GM18520 (cell line): ENCODE data around the gene LILRB3.
"Not testable (repeated sequence)": the region's sequence is repeated elsewhere in the genome, so short reads cannot be mapped to it uniquely, and the experiment has no call there.

Source experiments
- ATAC-seq: cut with Tn5 transposase; IDR thresholded peaks from one replicate; pipeline ENCODE4 v1.9.1; 2021; ENCODE audit not compliant: unreplicated experiment

LILRB3 gene

DNA sequence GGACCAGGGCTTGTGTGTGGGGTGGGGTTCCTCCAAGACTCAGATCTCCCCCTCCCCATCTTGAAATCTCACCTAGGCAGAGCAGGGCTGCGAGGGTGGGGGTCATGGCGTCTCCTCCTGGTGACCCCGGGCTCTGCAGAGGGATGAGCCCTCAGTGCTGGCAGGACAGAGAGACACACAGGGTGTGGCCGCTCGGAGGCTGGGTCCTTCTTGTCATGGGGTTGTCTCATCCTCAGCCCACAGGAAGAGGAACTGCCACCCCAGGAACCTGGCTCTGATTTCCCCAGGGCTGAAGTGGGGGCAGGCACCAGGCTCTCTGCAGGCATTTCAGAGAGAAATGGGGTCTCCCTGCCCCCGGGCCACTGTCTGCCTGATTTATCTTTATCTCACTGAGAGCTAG, 19.8 kb upstream of the LILRB3 start, which contains the start of gene LILRA6:
TSS of gene LILRA6 (minus strand) at position 145 of the 400 bp plus-strand sequence.
- not testable (repeated sequence) for ATAC-seq

DNA sequence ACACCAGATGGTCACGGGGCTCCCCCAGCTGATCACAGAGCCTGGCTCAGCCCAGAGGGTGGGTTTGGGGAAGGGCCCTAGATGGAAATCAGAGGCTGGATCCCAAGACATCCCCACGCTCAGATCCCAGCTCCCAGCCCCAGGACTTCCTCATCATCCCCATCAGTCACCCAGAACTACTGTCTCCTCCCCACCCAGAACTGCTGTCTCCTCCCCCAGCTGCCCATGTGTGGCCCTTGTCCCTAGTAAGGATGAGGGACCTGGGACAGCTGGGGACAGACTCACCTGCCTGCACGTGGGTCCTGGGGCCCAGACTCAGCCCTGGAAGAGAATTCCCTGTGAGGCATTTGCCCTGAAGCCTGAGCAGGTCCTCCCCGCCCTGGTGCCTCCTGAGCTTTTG, 19.4 kb upstream of the LILRB3 start:
- ATAC-seq = not testable (repeated sequence)

DNA sequence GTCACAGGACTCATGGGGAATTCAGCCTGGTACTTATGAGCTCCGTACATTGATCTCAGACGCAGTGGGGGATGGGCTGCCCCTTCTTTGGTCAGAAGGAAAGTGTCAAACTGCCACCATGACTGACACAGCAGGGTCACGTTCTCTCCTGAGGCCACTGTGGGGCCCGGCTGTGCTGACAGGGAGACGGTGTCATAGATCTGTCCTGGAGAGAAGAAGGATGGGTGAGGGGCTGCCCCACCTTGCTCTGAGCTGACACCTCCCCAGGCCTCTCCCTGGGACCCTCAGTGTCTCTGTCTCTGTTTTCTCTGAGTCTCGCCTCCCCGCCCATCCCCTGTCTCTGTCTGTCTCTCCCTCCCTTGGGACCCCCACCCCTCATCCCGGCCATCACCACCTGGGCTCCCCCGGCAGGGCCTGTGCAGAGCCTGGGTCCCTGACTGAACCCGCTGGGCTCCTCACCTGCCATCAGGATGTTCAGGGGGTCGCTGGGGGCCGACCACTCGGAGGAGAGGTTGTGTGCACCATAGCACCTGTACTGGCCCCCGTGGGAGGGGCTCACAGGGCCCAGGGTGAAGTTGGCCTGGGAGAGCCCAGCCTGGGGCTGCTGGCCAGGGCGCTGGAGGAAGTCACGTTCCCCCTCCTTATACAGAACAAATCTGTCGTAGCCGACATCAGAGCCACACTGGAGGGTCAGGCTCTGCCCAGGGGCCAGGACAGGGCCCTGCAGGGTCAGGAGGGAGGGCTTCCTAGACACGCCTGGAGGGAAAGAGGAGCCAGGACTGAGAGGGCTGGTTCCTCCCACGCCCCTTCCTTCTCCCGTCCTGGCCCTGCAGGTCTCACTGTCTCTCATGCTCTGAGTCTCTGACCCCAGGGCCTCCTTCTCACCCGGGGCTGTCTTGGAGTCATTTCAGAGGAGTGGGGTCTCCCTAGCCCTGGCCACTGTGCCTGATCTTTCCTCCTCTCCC, 17.8 kb upstream of the LILRB3 start:
- not testable (repeated sequence) for ATAC-seq

DNA sequence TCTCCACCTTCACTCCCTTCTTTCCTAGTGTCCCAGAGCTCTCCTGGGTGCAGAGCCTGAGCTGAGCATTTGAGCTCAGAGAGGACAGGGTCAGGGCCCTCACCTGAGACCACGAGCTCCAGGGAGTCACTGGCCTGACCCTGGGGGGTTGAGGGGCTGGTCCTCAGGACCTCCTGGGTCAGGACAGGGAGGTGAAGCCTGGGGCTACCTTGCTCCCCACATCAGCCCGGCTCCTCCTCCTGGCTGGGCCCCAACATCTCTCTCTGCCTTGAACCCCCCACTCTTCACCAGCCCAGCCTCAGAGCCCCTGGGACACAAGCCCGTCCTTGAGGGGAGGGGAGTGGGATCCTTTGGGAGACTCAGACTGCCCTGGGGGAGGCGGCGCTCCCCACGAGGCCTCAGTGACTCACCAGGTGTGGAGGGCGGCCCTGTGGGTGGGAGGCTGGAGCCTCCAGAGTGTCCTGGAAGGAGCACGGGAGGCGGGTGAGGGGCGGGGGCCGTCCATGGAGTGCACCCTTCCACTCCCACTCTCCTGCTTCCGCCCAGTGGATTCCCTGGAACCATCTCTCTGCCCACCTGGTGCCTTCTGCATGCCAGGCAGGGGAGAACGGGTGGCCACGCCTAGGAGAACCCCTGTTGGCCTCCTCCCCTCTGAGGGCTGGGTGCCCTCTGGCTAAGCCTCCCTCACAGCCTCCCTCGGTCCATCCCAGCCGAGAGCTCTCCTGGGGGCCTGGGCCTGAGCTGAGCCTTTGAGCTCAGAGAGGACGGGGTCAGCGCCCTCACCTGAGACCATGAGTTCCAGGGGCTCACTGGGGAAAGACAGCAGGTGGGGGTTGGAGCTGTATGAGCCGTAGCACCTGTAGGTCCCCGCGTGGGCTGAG, 16.9 kb upstream of the LILRB3 start:
- not testable (repeated sequence) for ATAC-seq

DNA sequence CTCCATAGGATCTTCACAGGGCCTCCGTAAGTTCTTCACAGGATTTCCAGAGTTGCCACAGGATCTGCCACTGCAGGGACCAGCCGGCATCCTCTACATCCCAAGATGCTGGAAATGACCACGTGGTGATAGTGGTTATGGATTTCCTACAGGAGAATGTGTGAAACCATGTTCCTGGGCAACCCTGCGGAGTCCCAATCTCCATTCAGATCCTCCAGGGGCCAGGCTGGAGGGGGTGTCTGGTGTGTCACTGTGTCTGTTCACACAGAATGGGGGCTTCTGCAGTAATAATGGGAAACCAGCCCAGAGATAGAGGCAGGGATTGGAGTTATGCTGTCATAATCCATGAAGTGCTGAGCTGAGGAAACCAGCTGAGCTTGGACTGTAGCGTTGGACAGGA, 11.1 kb upstream of the LILRB3 start:
- no peak for ATAC-seq

DNA sequence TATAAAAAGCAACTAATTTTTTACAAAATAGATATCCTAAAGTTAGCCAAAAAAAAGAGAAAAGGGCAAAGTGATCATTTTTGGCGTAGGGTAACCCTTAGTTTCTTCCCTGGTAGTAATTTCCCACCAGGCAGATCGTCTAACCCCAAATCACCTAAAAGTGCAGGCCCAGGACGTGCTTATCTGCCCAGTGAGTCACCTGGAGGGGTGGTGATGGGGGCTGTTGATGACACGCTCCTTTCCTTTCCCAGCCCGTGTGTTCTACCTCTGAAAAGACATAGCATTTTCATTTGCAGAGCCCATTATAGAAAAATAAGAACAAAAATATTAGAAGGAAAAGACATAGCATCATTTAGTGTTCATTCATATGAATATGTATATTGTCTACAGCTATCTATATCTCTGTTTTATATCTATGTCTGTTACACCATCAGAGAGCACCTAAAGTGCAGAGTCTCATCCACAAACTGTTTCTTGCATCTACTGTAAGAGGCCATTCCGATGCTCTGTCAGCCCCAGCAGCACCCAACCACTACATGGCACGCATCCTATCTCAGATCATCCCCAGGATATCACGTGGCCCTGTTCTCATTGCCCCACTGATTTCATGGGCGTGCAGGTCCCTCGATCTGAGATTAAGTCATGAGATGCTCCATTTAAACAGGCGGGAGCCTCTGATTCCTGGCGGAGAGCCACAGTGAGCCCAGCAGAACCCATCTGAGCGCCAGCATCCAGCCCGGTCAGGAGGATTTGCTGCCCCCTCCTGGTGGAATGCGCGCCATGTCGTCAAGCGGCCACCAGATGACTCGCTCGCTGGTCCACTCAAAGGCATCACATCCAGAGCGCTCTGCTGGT, 8.5 kb upstream of the LILRB3 start:
- no peak for ATAC-seq

DNA sequence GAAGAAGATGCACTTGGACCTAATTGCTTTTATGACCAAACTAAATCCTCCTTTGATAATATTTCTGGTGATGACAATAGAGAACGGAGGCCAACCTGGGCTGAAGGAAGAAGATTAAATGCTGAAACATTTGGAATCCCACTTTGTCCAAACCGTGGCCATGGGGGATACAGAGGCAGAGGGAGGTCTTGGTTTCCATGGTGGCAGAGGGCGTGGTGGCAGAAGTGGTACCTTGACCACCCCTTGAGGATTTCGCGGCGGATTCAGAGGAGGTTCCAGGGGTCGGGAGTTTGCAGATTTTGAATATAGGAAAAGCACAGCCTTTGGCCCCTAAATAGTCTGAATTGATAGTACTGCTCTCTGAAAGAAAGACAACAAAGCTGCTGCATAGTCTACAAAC, 7.2 kb upstream of the LILRB3 start:
- no peak for ATAC-seq

DNA sequence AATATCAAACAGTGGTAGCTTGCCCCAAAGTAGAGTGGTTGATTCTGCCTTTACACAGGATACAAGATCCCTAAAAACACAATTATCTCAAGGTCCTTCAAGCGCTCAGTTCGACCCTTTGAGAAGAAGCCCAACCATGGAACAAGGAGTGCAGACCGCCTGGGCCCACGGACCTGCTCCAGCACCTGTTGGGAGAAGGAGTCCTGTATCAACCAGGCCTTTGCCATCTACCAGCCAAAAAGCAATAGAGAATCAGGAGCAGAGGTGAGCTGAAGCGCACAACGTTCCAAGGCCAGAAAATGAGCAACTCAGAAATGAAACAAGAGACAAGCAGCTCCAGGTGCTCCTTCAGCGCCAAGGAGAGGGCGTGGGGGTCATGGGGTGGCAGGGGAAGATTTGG, 6.3 kb upstream of the LILRB3 start:
- no peak for ATAC-seq

DNA sequence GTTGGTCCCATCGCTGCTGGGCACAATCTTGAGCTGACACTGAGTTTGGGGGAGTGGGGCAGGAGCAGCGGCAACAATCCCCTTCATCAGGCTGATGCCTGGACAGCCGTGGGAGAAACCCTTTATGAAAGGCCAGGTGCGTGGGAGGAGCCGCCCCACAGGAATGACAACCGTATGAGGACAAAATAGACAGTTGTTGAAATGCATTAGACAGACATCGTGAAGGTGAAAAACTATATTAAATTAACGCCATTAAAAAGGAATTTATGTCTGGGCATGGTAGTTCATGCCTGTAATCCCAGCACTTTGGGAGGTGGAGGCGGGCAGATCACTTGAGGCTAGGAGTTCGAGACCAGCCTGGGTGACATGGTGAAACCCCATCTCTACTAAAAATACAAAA, 1.8 kb upstream of the LILRB3 start:
- not testable (repeated sequence) for ATAC-seq

DNA sequence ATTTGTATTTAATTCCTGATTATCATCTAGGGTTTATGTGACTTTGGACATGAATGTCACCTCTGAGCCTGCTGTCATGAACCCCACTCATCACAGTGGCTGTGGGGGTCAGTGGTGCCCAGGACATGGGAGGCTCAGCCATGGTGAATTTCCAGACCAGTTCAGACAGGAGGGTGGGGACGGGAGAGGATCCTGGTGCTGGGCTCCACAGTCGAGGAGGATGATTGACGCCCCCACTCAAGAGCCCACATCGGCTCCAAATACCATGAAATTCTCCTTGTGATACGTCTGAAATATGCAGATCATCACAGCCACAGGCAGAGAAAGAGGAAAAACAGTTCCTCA, 1.1 kb upstream of the LILRB3 start:
- ATAC-seq = not testable (repeated sequence)

DNA sequence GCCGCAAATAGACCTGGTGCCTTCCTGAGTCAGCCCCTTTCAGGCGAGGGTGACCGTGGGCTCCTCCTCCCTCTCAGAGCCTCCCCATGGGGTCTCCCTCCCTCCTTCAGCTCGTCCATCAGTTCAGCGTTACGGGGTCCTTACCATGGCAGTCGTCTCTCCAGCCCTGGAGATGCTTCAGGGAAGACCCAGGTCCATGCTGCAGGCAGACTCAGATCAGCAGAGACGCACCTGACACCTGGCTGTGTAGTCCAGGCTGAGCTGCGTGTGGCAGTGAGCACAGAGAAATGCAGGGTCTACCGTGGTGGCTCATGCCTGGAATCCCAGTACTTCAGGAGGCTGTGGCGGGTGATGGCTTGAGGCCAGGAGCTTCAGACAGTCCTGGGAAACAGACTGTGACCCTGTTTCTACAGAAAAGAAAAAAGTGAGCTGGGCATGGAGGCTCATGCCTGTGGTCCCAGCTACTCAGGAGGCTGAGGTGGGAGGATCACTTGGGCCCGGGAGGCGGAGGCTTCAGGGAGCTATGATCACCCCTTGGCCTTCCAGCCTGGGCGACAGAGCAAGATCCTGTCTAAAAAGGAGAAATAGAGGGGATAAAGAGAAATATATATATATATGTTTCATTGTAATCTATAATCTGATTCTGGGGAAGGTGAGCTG, 600 bp upstream of the LILRB3 start:
- ATAC-seq = not testable (repeated sequence)

DNA sequence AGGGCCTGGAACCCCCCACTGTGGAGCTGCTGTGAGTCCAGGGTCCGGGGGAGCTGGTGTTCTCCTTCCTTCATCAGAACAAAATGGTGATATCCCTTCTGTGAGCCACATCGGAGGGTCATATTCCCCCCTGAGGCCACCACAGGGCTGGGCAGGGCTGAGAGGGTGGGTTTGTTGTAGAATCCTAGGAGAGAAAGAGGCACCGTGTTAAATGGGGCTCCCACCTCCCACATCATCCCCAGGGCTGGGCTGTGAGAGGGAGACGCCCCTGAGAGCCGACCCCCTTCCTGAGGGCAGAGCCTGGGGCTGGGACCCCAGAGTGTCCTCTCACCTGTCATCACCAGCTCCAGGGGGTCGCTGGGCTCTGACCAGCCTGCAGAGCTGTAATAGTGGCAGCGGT, 860 bp downstream of the LILRB3 start:
- ATAC-seq = not testable (repeated sequence)

DNA sequence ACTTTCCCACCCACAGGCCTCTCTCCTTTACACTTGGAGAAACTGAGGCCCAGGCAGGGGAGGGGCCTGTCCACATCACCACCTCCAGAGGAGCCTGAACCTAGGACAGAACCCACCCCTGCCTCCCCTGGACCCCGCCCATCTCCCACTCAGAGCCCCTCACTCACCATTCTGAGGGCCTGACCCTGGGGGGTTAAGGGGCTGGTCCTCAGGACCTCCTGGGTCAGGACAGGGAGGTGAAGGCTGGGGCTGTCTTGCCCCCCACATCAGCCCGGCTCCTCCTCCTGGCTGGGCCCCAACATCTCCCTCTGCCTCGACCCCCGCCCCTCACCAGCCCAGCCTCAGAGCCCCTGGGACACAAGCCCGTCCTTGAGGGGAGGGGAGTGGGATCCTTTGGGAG, 3.1 kb downstream of the LILRB3 start:
- not testable (repeated sequence) for ATAC-seq

DNA sequence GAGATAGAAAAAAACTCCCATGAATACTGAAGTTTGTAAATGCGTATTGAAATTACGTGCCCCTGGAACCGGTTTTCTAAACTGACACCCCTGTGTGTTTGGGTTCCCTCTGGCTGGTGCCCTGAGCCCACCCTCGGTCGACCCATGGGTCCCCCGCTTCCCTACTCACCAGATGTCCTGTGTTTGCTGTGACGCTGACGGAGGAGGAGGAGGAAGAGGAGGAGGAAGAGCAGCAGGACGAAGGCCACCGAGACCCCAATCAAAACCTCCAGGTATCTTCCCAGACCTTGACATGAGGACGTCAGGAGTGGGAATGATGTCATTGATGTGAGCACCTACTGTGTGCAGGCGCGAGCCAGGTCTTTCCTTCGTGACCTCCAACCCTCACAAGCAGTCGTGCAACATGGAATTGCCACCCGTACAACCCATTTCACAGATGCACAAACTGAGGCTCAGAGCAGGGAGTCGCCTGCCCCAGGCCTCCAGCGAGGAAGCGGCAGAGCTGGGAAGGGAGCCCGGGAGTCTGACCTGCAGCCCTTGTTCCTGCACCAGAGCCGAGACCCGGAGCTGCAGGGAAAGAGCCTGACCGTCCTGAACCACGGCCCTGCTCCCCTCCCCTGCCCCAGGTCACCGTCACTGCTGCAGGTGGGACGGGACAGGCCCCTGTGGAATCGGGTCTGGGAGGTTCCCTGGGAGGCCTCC, 3.7 kb downstream of the LILRB3 start:
- no peak for ATAC-seq

DNA sequence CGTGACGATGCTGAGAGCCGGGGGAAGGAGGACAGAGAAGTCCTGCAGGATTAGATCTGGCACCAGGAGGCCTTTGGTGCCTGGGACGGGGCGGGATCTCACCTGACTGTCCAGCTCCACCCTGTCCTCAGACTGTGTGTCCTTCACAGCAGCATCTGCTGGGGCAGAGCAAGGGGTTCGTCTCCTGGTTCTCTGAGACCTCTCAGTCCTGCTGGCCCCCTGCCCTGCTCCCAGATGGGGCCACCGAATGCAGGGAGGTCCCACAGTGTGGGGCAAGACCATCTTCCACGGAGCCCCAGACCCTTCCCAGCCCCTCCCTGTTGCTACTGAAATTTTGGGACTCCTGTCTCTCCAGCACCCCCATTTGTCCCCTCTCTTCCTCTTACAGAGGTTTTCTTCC, 4.5 kb downstream of the LILRB3 start:
- no peak for ATAC-seq

DNA sequence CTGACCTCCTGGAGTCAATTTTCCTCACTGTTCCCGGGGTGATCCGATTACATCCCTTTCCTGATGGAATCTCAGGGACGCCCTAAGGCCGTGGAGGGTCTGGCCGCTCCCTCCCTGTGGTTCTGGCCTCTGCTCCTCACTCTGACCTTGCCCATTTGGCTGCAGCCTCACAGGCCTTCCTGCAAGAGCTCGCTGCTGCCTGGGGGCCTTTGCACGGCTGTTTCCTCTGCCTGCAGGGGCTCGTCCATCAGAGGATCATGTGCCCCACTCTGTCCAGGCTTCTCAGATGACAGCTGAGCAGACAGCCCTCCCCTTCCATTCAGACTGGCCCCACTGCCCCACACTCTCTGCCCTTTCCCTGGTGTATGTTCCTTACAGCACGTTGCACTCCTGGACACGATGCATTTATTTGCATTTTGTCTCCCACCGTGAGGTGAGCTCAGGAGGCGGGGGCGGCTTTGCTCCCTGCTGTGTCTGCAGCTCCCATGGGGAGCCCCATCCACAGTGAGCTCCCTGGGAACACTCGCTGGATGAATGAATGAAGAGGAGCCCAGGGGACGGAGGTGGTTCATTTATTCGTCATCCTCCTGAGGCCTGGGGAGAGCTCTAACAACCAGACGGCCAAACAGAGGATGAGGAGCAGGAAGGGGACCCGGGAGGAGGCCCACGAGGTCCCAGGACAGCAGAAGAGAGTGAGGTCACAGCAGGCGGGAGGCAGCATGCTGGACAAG, 5.1 kb downstream of the LILRB3 start:
- ATAC-seq = not testable (repeated sequence)

DNA sequence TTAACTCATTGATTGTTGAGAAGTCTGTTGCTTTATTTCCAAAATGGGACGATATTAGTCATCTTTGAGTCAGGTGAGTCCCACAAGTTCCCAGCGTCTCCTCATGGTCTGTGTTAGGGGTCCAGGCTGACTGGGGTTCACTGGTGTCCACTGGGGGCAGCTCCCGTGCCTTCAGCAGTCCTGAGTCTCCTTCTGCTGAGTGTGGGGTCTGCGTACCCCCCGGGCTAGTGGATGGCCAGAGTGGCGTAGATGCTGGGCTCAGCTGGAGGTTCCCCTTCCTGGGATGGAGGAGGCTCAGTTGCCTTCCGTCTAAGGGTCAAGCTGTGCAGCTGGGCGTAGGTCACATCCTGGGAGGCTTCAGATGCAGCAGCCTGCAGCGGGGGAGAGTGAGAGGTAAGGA, 5.9 kb downstream of the LILRB3 start:
- no peak for ATAC-seq

DNA sequence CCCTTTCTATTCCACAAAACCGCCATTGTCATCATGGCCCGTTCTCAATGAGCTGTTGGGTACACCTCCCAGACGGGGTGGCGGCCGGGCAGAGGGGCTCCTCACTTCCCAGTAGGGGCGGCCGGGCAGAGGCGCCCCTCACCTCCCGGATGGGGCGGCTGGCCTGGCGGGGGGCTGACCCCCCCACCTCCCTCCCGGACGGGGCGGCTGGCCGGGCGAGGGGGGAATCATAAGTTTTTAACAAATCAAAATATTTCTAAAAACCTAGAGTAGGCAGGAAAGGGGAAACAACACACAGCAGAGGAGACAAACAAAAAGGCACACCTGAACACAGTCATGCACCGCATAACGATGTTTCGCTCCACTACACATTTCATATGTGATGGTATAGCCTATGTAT, 8.1 kb downstream of the LILRB3 start:
- not testable (repeated sequence) for ATAC-seq

DNA sequence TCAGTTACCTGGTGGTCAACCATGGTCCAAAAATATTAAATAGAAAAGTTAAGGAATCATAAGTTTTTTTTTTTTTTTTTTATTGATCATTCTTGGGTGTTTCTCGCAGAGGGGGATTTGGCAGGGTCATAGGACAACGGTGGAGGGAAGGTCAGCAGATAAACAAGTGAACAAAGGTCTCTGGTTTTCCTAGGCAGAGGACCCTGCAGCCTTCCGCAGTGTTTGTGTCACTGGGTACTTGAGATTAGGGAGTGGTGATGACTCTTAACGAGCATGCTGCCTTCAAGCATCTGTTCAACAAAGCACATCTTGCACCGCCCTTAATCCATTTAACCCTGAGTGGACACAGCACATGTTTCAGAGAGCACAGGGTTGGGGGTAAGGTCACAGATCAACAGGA, 8.6 kb downstream of the LILRB3 start:
- ATAC-seq = not testable (repeated sequence)
